ENCODE results near the gene FAM47E. TPM values are rescaled to one million over a fixed set of nuclear protein-coding genes. Genes with fewer than 3 reads are reported as not detected.

Gene FAM47E
- total RNA-seq, 1 donor from 2014 or later = 3.8 TPM

GRCh38 chr4:76216975-76217814 lies 34.3 kb upstream of the FAM47E start:
- H3K4me1 Mint-ChIP-seq (ENCODE audit: unreplicated experiment) = peaks cover 30% of the 10 kb centered on the region
- H3K9me3 Mint-ChIP-seq = no peaks in the 10 kb centered on the region
- DNase-seq (ENCODE audit: extremely low spot score, unreplicated experiment) = no peak
- peak overlapping the region; percentile 42 for H3K27ac Mint-ChIP-seq
- H3K27me3 Mint-ChIP-seq = no peaks in the 10 kb centered on the region
- H3K4me3 Mint-ChIP-seq = no peak overlapping the region
- TF ChIP-seq, protein P1, sequence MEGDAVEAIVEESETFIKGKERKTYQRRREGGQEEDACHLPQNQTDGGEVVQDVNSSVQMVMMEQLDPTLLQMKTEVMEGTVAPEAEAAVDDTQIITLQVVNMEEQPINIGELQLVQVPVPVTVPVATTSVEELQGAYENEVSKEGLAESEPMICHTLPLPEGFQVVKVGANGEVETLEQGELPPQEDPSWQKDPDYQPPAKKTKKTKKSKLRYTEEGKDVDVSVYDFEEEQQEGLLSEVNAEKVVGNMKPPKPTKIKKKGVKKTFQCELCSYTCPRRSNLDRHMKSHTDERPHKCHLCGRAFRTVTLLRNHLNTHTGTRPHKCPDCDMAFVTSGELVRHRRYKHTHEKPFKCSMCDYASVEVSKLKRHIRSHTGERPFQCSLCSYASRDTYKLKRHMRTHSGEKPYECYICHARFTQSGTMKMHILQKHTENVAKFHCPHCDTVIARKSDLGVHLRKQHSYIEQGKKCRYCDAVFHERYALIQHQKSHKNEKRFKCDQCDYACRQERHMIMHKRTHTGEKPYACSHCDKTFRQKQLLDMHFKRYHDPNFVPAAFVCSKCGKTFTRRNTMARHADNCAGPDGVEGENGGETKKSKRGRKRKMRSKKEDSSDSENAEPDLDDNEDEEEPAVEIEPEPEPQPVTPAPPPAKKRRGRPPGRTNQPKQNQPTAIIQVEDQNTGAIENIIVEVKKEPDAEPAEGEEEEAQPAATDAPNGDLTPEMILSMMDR (conservative IDR thresholded peaks at IDR 0.05) = no peak
- no peaks in the 10 kb centered on the region for H3K36me3 Mint-ChIP-seq

- Mint-ChIP-seq H3K4me1 (ENCODE audit: unreplicated experiment) (peaks cover 20% of the 10 kb centered on the region), H3K27ac (no peak overlapping the region), H3K27me3 (no peaks in the 10 kb centered on the region), H3K4me3 (no peak overlapping the region), H3K9me3 (no peaks in the 10 kb centered on the region), H3K36me3 (no peaks in the 10 kb centered on the region)
- DNase-seq (ENCODE audit: extremely low spot score, unreplicated experiment) = no peak
- TF ChIP-seq, protein P1 (conservative IDR thresholded peaks at IDR 0.05) = no peak
These were observed 32.0 kb upstream of the FAM47E start for GRCh38 chr4:76219299-76220055.

DNA sequence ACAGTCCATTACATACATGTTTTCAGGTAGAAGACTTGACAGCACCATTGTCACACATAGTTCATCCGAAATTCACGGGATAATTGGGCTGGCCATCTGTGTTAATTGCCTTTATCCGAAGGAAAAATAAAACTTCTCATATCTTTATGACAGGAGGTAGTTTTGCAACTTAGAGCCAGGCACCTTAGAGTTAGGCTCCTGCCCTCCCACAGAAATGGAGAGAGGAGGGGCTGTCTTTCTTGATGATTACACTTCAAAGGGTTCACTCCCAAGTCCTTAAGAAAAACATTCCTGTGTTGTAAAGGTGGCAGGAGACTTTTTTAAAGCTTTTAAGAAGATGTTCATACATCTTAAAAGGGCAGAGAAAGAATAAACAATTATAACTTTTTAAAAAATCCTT lies 27.4 kb upstream of the FAM47E start:
- TF ChIP-seq, protein P1 (conservative IDR thresholded peaks at IDR 0.05) = no peak
- H3K4me3 Mint-ChIP-seq = no peak overlapping the region
- H3K9me3 Mint-ChIP-seq = peaks cover 2% of the 10 kb centered on the region
- H3K27me3 Mint-ChIP-seq = no peaks in the 10 kb centered on the region
- H3K27ac Mint-ChIP-seq = no peak overlapping the region
- no peak for DNase-seq (ENCODE audit: extremely low spot score, unreplicated experiment)
- H3K4me1 Mint-ChIP-seq (ENCODE audit: unreplicated experiment) = no peaks in the 10 kb centered on the region
- H3K36me3 Mint-ChIP-seq = no peaks in the 10 kb centered on the region

GRCh38 chr4:76226418-76226817 lies 25.1 kb upstream of the FAM47E start:
- Mint-ChIP-seq H3K4me3 (no peak overlapping the region), H3K27ac (no peak overlapping the region), H3K27me3 (no peaks in the 10 kb centered on the region), H3K9me3 (peaks cover 8% of the 10 kb centered on the region), H3K36me3 (no peaks in the 10 kb centered on the region), H3K4me1 (ENCODE audit: unreplicated experiment) (no peaks in the 10 kb centered on the region)
- TF ChIP-seq, protein P1 (conservative IDR thresholded peaks at IDR 0.05) = no peak
- DNase-seq (ENCODE audit: extremely low spot score, unreplicated experiment) = no peak

DNA sequence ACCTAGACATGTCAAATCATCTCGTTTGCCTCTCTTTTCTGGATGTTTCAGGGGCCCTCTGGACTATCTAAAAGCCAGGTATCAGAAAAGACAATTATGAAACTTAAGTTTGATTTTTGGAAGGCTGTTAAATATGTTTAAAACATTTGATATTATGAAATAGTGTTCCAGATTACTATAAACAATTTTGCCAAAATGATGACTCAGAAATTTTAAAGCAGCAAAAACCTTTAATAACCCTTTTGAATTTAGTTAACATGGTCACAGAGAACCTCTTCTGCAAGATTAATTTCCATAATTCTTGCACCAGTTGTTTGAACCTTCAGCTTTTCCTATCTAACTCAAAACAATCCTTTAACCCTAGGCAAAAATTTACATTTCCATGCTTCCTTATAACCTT lies 18.8 kb upstream of the FAM47E start:
- Mint-ChIP-seq H3K27ac (no peak overlapping the region), H3K9me3 (peaks cover 15% of the 10 kb centered on the region), H3K36me3 (peaks cover 7% of the 10 kb centered on the region), H3K4me3 (no peak overlapping the region), H3K27me3 (no peaks in the 10 kb centered on the region), H3K4me1 (ENCODE audit: unreplicated experiment) (peaks cover 19% of the 10 kb centered on the region)
- no peak for DNase-seq (ENCODE audit: extremely low spot score, unreplicated experiment)
- TF ChIP-seq, protein P1 (conservative IDR thresholded peaks at IDR 0.05) = no peak
